Adrenal gland (tissue), 12 donors: ENCODE results near the gene UNC13D. TPM values are rescaled to one million over a fixed set of nuclear protein-coding genes. Genes with fewer than 3 reads are reported as not detected.

Experiments
- DNase-seq, 7 donors: peaks; one replicate each; pipeline ENCODE4 v3.0.0-alpha.2; 2019 to 2020
- H3K27ac ChIP-seq, 5 donors: fragments of 200-600 bp; sonication (generic) in 4 of 5; 1 replicate in 3 of 5; 2 replicates in 2 of 5; pipeline versions ENCODE4 v1.5.1 to v1.8.0; 2016 to 2020; ENCODE audit warnings: mild to moderate bottlenecking in 1 of 5
- H3K27me3 ChIP-seq: fragments of 200-600 bp; 2 replicates; pipeline ENCODE4 v1.8.0; 2021
- H3K36me3 ChIP-seq, 2 donors: fragments of 200-600 bp; replicated peaks in 1 of 2; 1 replicate in 1 of 2; 2 replicates in 1 of 2; pipeline versions ENCODE4 v1.5.1 to v1.8.0; 2018 to 2022
- H3K4me1 ChIP-seq, 2 donors: fragments of 200-600 bp; replicated peaks in 1 of 2; 1 replicate in 1 of 2; 2 replicates in 1 of 2; pipeline versions ENCODE4 v1.5.1 to v1.8.0; 2018 to 2021
- H3K4me3 ChIP-seq, 4 donors: fragments of 200-600 bp; sonication (generic) in 3 of 4; one replicate each; pipeline ENCODE4 v1.5.1; 2016 to 2018
- H3K9me3 ChIP-seq, 3 donors: fragments of 200-600 bp; sonication (generic) in 1 of 3; replicated peaks in 1 of 3; 1 replicate in 2 of 3; 2 replicates in 1 of 3; pipeline versions ENCODE4 v1.5.1 to v1.8.0; 2016 to 2021
- CTCF ChIP-seq, 6 experiments: fragments of 450-650 bp in 4 of 6; fragments of 200-600 bp in 2 of 6; sonication (generic) in 1 of 6; IDR thresholded peaks; 1 replicate in 5 of 6; 2 replicates in 1 of 6; pipeline versions ENCODE4 v1.5.1 to v1.8.0; 2016 to 2021; ENCODE audit warnings: antibody characterized with exemption in 6 of 6, mild to moderate bottlenecking in 2 of 6, moderate library complexity in 1 of 6
- POLR2A ChIP-seq, 2 donors: fragments of 450-650 bp; IDR thresholded peaks; one replicate each; pipeline ENCODE4 v1.6.1; 2017; ENCODE audit warnings: antibody characterized with exemption in 2 of 2, mild to moderate bottlenecking in 2 of 2, moderate library complexity in 1 of 2
- WGBS, 4 donors: extraction: QIAGEN DNeasy Blood & Tissue Kit in 2 of 4; methylation state at CpG; one replicate each; pipeline versions ENCODE4 v1.1.5 to v1.1.7; 2013 to 2017; 5-methylcytosine and 5-hydroxymethylcytosine counted together
- intact Hi-C, 2 donors: fragments of 100-400 bp; cut with DNase I; formaldehyde crosslinking; loops; one replicate each; pipeline versions ENCODE4 v1.14.1 to v1.15.0; 2022 to 2023
- polyA plus RNA-seq, 3 donors: library from polyadenylated mRNA; stranded (reverse); fragments of 200-250 nt in 2 of 3; fragments of 350-450 nt in 1 of 3; fragmentation: Illumina TruSeq in 1 of 3; extraction: RNeasy Lipid Tissue Mini Kit (QIAGEN cat#74804) in 1 of 3; gene quantifications; one replicate each; pipeline ENCODE4 v1.2.3, GENCODE V29; 2013 to 2014
- total RNA-seq, 9 donors: library from RNA; depleted of rRNA in 4 of 9; stranded (reverse); fragments of >200 nt in 4 of 9; fragments of 120-200 nt in 1 of 9; fragmentation: NEBNext Ultra II Directional in 1 of 9; extraction: Animal tissue kit (Norgen Biotek cat#: 25700) in 1 of 9; gene quantifications; one replicate each; pipeline versions ENCODE4 v1.1.0 to v1.2.4, GENCODE V29; 2013 to 2023
- donor health status: healthy with polysubstance abuse.
- donor health status: Bipolar disorder and iron deficiency.
- donor health status: DM: yes; HTN: yes; CAD: no.
- donor health status: DM: no; HTN: no; CAD: no.
- donor health status: DM: no; HTN: no; CAD: no.
- donor health status: DM: yes; HTN: yes; CAD: no.

The UNC13D gene
- total and polyA plus RNA-seq, 12 donors: 3.0 to 47.5 (median 13.8) TPM

GRCh38 chr17:75821552-75821951, 22.7 kb downstream of the UNC13D start:
- Histone ChIP-seq H3K4me1 (peaks cover 0 to 4% of the 10 kb centered on the region in 2 donors), H3K36me3 (peaks cover 0 to 82% of the 10 kb centered on the region in 2 donors), H3K4me3 (no peak overlapping the region), H3K27ac (peak overlapping the region in 1 of 5 donors; percentile 41), H3K9me3 (no peaks in the 10 kb centered on the region), H3K27me3 (no peaks in the 10 kb centered on the region)
- WGBS, 4 donors: 81 to 93% (median 91%) methylated on average over 7 of the region's 7 CpGs
- intact Hi-C loops: loop anchor here in 1 of 2 donors (10.0 kb wide), 1 partner anchor 57 kb away; the partner anchor contains the start of gene GALK1
- TF ChIP-seq CTCF (IDR thresholded peaks at IDR 0.05) (no peak), POLR2A (IDR thresholded peaks at IDR 0.05) (no peak)
- DNase-seq: no peak

- 74 to 87% (median 84%) methylated on average over 15 to 21 of the region's 21 CpGs for WGBS, 4 donors
- intact Hi-C loops: loop anchor here in 1 of 2 donors (10.0 kb wide), 1 partner anchor 56 kb away; the partner anchor contains the start of gene GALK1
- H3K36me3 ChIP-seq: peaks cover 0 to 89% of the 10 kb centered on the region in 2 donors
Observed at GRCh38 chr17:75820094-75821080, 23.8 kb downstream of the UNC13D start.

GRCh38 chr17:75819678-75820077, 24.5 kb downstream of the UNC13D start:
- TF ChIP-seq CTCF (IDR thresholded peaks at IDR 0.05): no peak
- Histone ChIP-seq H3K4me3 (no peak overlapping the region), H3K4me1 (peaks cover 9 to 14% of the 10 kb centered on the region in 2 donors), H3K9me3 (no peaks in the 10 kb centered on the region), H3K27me3 (no peaks in the 10 kb centered on the region), H3K27ac (no peak overlapping the region), H3K36me3 (peaks cover 0 to 90% of the 10 kb centered on the region in 2 donors)
- intact Hi-C loops: loop anchor here (10.0 kb wide), 1 partner anchor 55 kb away; the partner anchor contains the start of gene GALK1 (in 2 of the 2)
- 88 to 94% (median 90%) methylated on average over 13 to 16 of the region's 16 CpGs for WGBS, 4 donors
- DNase-seq: peak in 2 of 7 donors; percentile 20 to 21

More at GRCh38 chr17:75820094-75821080, 23.8 kb downstream of the UNC13D start:
- H3K27ac ChIP-seq: no peak overlapping the region
- TF ChIP-seq CTCF (IDR thresholded peaks at IDR 0.05) (no peak), POLR2A (IDR thresholded peaks at IDR 0.05) (no peak)
- H3K27me3 ChIP-seq: no peaks in the 10 kb centered on the region
- peaks cover 5 to 8% of the 10 kb centered on the region in 2 donors for H3K4me1 ChIP-seq
- DNase-seq: no peak
- no peak overlapping the region for H3K4me3 ChIP-seq
- no peaks in the 10 kb centered on the region for H3K9me3 ChIP-seq

GRCh38 chr17:75819116-75819515, 25.1 kb downstream of the UNC13D start:
- intact Hi-C loops: loop anchor here in 1 of 2 donors (10.0 kb wide), 1 partner anchor 54 kb away; the partner anchor contains the start of gene GALK1
- H3K9me3 ChIP-seq: no peaks in the 10 kb centered on the region
- H3K27me3 ChIP-seq: no peaks in the 10 kb centered on the region
- peaks cover 0 to 85% of the 10 kb centered on the region in 2 donors for H3K36me3 ChIP-seq
- H3K27ac ChIP-seq: no peak overlapping the region
- TF ChIP-seq CTCF (IDR thresholded peaks at IDR 0.05) (no peak), POLR2A (IDR thresholded peaks at IDR 0.05) (no peak)
- WGBS, 4 donors: 83 to 97% (median 88%) methylated on average over 5 to 7 of the region's 7 CpGs
- peaks cover 9 to 17% of the 10 kb centered on the region in 2 donors for H3K4me1 ChIP-seq
- no peak overlapping the region for H3K4me3 ChIP-seq
- DNase-seq: no peak
